NCI-H345 treated with DMSO at 0.1 percent for 48 hours (cell line): ENCODE measurements around the gene OR52K1.

Experiments
- DNase-seq: peaks from one replicate; lab custom pipeline; 2025; ENCODE audit not compliant: unreplicated experiment; lab: John Stamatoyannopoulos, UW

The OR52K1 gene

DNA sequence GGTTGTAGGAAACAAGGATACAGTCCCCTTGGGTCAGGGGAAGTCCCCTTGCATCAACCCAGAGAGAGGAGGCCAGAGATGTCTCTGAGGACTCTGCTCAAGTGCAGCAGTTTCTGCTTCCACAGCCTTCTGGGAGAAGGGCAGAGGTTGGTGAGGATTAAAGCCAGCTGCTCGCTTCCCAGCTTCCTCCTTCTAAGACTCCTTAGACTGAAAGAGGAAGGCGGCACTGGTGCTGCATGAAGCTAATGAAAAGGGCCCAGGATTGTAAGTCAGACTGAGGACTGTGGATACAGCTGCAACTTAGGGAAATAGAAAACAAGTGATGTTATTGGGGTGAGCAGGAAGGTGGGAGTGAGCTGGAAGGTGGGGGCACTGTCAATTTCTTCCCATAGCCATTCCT lies at the start of gene OR52K1:
OR52K1 (plus strand) TSS at position 202 of the 400 bp plus-strand sequence. CDS start 6,255 bp downstream, outside the sequence.
- DNase-seq = no peak

DNA sequence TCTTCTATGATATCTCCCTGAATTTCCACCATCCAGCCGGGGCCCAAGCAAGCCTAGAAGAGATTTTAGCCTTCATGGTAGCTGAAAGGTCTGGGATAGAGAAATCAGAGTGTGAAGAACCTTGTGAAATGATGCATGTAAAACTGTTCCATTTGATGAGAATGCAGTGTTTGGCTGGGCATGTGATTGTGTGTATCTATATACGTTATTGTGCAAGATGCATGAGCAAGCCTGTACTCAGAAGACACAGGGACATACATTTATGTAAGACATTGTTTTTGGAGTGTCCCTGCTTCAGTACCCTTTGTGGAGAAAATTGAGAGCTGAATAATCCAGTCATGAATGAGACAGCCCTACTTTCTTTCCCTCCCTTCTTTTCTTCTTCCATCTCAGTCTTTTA lies 48.6 kb upstream of the OR52K1 start:
- no peak for DNase-seq

GRCh38 chr11:4436411-4436810 lies 46.0 kb upstream of the OR52K1 start:
- DNase-seq = no peak

GRCh38 chr11:4441515-4441914 lies 40.9 kb upstream of the OR52K1 start:
- no peak for DNase-seq

GRCh38 chr11:4443232-4443891 lies 39.1 kb upstream of the OR52K1 start:
- no peak for DNase-seq

DNA sequence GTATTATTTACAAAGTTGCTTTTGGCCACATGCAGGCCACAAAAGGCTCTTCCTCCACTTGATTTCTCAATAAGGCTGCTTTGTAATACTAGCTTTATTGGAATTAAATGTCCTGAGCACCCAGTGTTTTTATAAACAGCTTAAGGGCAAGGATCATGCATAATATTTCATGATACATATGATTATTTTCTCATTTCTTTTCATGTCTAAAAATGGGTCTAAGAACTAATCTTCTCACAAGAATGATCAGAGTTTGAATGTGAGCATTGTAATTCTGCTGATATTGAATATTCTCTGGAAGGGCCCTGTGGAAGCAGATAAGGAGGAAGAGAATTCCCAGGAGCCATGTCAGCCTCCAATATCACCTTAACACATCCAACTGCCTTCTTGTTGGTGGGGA lies 33.5 kb upstream of the OR52K1 start, which contains the start of gene OR52K2:
OR52K2 (plus strand) TSS at position 301 of the 400 bp plus-strand sequence; CDS start at position 346, 45 bp downstream.
- no peak for DNase-seq

DNA sequence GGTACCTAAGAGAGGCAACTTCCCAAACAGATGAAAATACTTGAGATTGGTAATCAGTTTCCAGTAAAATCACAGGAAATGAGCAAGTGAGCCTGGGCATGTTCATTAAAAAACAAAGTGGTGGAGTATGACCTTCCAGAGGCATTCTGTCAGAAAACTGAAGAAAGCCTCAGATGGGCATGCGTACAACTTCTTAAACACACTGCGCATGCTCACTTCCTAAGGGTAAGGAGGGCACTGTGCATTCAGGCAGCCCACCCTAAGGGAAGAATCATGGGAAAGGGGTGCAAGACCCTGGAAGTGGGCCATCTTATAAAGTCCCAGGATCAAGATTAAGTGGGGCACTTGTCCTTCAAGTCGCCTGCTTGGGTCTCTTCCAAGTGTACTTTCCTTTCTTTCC lies 29.3 kb upstream of the OR52K1 start:
- DNase-seq = no peak

- no peak for DNase-seq
Measured at GRCh38 chr11:4454021-4454420, 28.4 kb upstream of the OR52K1 start.

DNA sequence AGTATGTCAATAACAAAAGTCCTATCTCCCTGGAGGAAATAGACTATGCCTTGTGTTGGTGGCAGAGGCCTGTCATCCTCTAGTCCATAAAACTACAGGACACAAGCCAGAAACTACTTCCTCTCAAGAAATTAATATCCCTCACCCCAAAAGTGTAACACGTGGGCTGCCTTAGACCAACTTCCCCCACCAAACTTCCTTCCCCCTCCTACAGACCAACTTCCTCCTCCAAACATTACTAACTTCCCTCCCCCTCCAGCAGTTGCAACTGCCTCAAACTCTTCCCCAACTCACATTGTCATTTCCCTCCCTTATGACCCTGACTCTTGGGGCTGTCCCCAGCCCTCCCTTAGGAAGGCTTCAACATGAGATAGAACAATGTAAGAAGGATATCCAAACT lies 27.0 kb upstream of the OR52K1 start:
- DNase-seq = no peak

DNA sequence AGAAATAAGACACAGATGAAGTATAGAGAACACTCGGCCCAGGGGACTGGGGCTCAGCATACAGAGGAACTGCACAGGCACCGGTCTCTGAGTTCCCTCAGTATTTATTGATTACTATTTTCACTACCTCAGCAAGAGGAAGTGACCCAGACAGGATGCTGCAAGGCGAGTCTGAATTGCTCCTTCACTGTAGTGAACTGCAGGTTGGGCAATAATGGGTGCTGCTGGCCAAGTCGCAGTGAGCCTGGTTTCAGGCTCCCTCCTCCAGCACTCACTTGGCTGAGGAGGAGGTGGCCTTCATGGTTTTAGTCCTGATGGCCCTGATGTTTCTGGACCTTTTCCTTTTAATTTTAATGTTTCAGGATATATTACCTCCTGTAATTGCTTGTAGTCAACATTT lies 22.9 kb upstream of the OR52K1 start:
- DNase-seq = no peak

DNA sequence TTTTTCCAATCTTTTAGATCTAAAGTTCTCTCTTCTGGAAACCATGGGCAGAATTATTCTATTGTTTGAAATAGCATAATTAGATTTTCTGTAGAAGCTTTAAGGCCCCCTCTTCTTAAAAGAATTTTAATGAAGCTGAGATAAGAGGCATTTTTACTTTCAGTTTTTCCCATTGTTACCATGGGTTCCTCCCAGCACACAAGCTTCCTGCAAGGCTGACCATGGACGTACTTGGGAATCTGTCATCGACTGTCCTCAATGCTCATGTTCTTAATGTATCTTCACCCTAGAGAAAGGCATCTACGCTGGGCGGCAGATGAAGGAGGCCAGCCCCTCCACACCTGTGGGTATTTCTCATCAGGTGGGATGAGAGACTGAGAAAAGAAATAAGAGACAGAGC lies 22.3 kb upstream of the OR52K1 start:
- DNase-seq = no peak

DNA sequence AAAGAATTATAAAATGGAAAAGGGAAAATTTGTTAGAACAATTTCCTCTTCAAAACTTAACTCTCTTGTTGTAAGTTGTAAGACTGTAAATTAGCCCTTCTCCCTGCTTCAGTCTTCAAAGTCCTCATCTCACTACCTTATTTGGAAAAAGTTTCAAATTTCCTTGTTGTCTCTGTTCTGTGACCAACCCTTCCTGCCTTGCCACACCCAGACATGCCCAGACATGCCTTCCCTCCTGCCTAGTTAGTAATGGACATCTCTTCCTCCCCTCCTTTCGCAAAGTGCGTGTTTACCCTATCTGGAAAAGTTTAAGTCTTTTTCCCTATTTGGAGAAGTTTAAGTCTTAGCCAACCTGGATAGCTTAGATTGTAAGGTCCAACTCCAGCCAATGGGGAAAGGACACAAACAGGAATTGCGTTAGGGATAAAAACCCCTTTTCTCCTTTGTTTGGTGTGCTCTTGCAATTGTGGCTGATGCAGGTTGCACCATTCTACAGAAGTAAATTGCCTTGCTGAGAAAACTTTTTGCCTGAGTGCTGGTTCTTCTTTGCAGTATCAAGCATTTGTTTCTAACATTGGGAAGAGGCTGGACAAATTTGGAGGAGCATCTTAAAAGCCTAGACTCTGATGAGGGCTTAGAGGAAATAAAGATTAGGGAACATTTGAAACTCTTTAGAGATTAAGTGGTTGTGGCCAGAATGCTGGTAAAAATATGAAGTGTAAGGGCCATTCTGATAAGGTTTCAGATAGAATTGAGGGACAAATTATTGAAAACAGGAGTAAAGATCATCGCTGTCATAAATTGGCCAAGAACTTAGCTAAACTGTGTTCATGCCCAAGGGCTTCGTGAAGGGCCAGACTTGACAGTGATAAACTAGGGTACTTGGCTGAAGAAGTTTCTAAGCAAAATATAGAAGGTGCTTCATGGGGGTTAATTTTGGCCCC lies 18.0 kb upstream of the OR52K1 start:
- DNase-seq = no peak

DNA sequence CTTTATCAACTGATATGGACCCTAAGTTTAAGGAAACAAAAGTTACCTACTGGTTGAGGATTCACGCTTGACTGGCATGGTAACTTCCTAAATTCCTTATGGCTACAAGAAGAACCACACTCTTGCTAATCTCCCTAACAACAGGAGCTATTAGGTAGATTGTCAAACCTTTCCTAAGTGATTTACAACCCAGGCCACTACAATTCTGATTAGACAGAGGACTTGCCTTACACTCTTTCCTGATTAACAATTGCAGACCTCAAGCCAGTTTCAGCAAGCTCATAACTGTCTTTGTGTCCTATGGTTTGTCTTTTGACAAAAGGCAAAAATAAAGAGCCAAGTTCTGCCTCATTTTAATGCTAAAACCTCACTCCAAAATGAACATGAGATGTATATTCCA lies 17.0 kb upstream of the OR52K1 start:
- no peak for DNase-seq

- no peak for DNase-seq
Measured at GRCh38 chr11:4466131-4466870, 16.1 kb upstream of the OR52K1 start.

DNA sequence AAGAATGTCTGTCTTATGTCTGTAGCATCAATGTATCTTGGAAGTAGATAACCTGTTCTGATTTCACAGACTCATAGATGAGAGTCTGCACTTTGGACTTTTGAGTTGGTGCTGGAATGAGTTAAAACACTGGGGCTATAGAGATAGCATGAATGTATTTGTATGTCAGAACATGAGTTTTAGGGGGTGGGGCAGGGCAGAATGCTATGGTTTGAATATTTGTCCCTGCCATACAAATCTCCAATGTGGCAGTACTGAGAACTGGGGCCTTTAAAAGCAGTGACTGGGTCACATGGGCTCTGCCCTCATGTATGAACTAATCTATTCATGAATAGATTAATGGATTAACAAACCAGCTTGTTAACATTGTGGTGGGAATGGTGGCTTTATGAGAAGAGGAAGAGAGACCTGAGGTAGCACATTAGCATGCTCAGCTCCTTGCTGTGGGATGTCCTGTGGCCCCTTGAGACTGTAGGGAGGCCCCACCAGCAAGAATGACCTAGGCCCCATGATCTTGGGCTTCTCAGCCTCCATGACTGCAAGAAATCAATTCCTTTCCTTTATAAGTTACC lies 15.5 kb upstream of the OR52K1 start:
- no peak for DNase-seq

DNA sequence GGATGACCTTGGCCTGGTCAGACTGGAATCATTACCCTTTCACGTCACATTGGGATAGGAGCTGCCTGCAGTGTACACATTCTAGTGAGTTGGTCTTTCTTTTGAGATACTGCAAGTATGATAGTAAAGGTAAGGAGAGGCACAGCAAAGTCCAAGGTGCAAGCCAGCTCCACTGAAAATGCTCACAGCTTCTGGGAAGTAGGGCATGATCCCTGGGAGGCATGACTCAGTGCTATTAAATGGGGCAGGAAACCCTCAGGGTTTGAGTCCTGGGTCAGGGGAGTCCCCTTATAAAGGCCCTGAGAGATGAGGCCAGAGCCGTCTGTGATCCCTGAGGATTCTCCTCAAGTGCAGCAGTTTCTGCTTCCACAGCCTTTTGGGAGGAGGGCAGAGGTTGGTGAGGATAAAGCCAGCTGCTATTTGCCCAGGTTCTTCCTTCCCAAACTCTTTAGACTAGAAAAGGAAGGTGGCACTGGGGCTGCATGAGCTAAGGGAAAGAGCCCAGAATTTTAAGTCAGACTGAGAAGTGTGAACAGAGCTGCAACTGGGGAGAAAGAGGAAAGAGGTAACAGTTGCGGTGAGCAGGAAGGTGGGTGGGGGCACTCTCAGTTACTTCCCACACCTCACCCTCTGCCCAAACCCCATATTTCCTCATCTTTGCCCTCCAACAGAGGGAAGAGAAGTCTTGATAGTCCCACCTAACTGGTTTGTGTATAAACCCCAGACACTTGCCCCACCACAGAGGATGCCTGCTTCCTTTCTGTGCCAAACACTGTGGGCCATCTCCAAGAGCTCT lies 14.4 kb upstream of the OR52K1 start:
- no peak for DNase-seq

GRCh38 chr11:4479644-4480043 lies 2.8 kb upstream of the OR52K1 start:
- DNase-seq = no peak

DNA sequence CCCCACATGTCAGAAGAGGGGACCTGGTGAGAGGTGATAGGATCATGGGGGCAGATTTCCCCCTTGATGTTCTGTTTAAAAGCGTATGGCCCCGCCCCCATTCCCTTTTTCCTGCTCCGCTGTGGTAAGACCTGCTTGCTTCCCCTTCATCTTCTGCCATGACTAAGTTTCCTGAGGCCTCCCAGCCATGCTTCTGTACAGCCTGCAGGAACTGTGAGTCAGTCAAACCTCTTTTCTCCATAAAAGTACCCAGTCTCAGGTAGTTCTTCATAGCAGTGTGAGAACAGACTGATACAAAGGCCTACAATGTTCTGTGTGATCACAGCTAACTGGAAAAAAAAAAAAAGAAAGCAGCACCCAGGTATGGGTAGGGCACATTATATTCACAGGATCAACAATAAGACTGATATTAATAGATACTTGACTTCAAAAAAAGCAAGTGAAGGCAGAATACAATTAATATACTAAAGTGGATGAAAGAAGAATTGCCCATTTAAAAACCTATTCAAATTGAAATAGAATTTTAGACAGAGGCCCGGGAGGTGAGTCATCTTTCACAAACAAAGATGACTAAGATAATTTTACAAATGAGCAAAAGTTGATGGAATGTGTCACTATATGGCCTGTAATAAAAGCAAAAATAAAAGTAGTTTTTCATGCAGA lies 1.7 kb upstream of the OR52K1 start:
- no peak for DNase-seq

DNA sequence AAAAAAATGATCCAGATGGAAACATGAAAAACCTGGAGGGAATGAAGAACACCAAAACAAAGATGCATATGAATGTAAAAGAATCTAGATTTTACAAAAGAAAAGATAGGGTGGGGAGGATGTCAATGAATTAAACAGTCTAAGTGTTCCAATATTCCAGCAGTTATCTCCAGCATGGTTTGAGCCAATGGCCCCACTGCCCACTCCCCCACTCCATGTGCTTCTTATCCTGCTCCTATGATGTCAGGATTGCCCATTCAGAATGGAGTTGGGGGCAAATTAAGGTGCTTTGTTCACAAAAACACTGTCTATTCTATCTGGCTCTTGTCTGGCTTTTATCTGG lies 1.2 kb upstream of the OR52K1 start:
- DNase-seq = no peak

GRCh38 chr11:4484310-4484709 lies 1.9 kb downstream of the OR52K1 start:
- no peak for DNase-seq
